IPS-NIHi11 (cell line): ENCODE measurements around the gene PPP1R37.
A peak's percentile ranks its signal among the peaks of the same experiment; 100 is the strongest.

Source experiments
- DNase-seq: peaks from one replicate; pipeline ENCODE4 v3.0.0; 2012; ENCODE audit warnings: mixed read lengths, low spot score

The PPP1R37 gene

GRCh38 chr19:45169602-45170001, 76.6 kb downstream of the PPP1R37 start:
- no peak for DNase-seq

- no peak for DNase-seq
Observed at GRCh38 chr19:45170146-45171106, 77.4 kb downstream of the PPP1R37 start.

- DNase-seq, result no peak
Observed at GRCh38 chr19:45171211-45171623, 78.2 kb downstream of the PPP1R37 start.

GRCh38 chr19:45172173-45172572, 79.2 kb downstream of the PPP1R37 start:
- DNase-seq, result no peak

- no peak for DNase-seq
Observed at GRCh38 chr19:45172611-45173208, 79.7 kb downstream of the PPP1R37 start.

GRCh38 chr19:45173816-45174215, 80.8 kb downstream of the PPP1R37 start:
- DNase-seq, result no peak

GRCh38 chr19:45175515-45176345, 82.8 kb downstream of the PPP1R37 start:
- no peak for DNase-seq

- no peak for DNase-seq
Observed at GRCh38 chr19:45177817-45178261, 84.9 kb downstream of the PPP1R37 start, which contains the start of gene TRAPPC6A. TRAPPC6A (minus strand) TSS chr19:45178237; CDS start chr19:45178218, 19 bp downstream.

- peak; percentile 94 for DNase-seq
Observed at GRCh38 chr19:45178262-45179071, 85.5 kb downstream of the PPP1R37 start, which contains the start of gene BLOC1S3. BLOC1S3 (plus strand) TSS chr19:45178784; CDS start chr19:45179297, 513 bp downstream.

- DNase-seq, result peak; percentile 29
Observed at GRCh38 chr19:45179072-45179891, 86.3 kb downstream of the PPP1R37 start.

GRCh38 chr19:45179892-45180370, 87.0 kb downstream of the PPP1R37 start:
- no peak for DNase-seq

- DNase-seq, result no peak
Observed at GRCh38 chr19:45180936-45181335, 88.0 kb downstream of the PPP1R37 start.

GRCh38 chr19:45182758-45183157, 89.8 kb downstream of the PPP1R37 start:
- no peak for DNase-seq

- DNase-seq, result no peak
Observed at GRCh38 chr19:45184115-45184514, 91.1 kb downstream of the PPP1R37 start.

GRCh38 chr19:45186509-45187334, 93.7 kb downstream of the PPP1R37 start:
- no peak for DNase-seq

- peak; percentile 80 for DNase-seq
Observed at GRCh38 chr19:45187421-45188100, 94.6 kb downstream of the PPP1R37 start.

GRCh38 chr19:45189971-45190370, 97.0 kb downstream of the PPP1R37 start:
- DNase-seq, result no peak

- no peak for DNase-seq
Observed at GRCh38 chr19:45191375-45191774, 98.4 kb downstream of the PPP1R37 start.

- DNase-seq, result no peak
Observed at GRCh38 chr19:45195764-45196163, 102.8 kb downstream of the PPP1R37 start.
